ENCODE measurements around the gene ZNF425. TPM values are rescaled to one million over a fixed set of nuclear protein-coding genes. Genes with fewer than 3 reads are reported as not detected.

ZNF425 gene
- total RNA-seq, 1 experiment from 2014 or later, result 0.41 TPM

- H3K4me1 ChIP-seq (ENCODE audit: low read length), result no peaks in the 10 kb centered on the region
- H3K79me2 ChIP-seq (ENCODE audit: low read length), result peaks cover 59% of the 10 kb centered on the region
- H3K4me2 ChIP-seq (ENCODE audit: low read depth, low read length, poor library complexity, severe bottlenecking), result no peak overlapping the region
Observed at GRCh38 chr7:149156898-149157297, 30.8 kb upstream of the ZNF425 start.

GRCh38 chr7:149154056-149154455 lies 27.9 kb upstream of the ZNF425 start:
- no peaks in the 10 kb centered on the region for H3K9me3 ChIP-seq (ENCODE audit: low read length)
- H2AFZ ChIP-seq (ENCODE audit: low read length), result no peak overlapping the region
- H4K20me1 ChIP-seq (ENCODE audit: insufficient read depth, low read depth, low read length), result no peaks in the 10 kb centered on the region
- no peak overlapping the region for H3K27ac ChIP-seq (ENCODE audit: low read length)
- H3K36me3 ChIP-seq (ENCODE audit: insufficient read depth, low read length), result peaks cover 14% of the 10 kb centered on the region; the same call in 1 of the 2 replicates
- no peak overlapping the region for H3K9ac ChIP-seq (ENCODE audit: low read length)
- H3K4me3 ChIP-seq (ENCODE audit: low read length), result no peak overlapping the region
- no peaks in the 10 kb centered on the region for H3K9me2 ChIP-seq (replicated peaks; ENCODE audit: insufficient read depth, low read length)
- peaks cover 70% of the 10 kb centered on the region for H3K79me2 ChIP-seq (ENCODE audit: low read length)
- peaks cover 5% of the 10 kb centered on the region for H3K4me1 ChIP-seq (ENCODE audit: low read length)
- no peak overlapping the region for H3K4me2 ChIP-seq (ENCODE audit: low read depth, low read length, poor library complexity, severe bottlenecking)
- no peak for DNase-seq
- H3K27me3 ChIP-seq (ENCODE audit: low read length), result no peaks in the 10 kb centered on the region

More at GRCh38 chr7:149156898-149157297, 30.8 kb upstream of the ZNF425 start:
- Histone ChIP-seq H3K9me2 (replicated peaks; ENCODE audit: insufficient read depth, low read length) (no peaks in the 10 kb centered on the region), H4K20me1 (ENCODE audit: insufficient read depth, low read depth, low read length) (no peaks in the 10 kb centered on the region), H3K27me3 (ENCODE audit: low read length) (no peaks in the 10 kb centered on the region), H3K9me3 (ENCODE audit: low read length) (no peaks in the 10 kb centered on the region), H3K27ac (ENCODE audit: low read length) (no peak overlapping the region), H3K4me3 (ENCODE audit: low read length) (no peak overlapping the region), H2AFZ (ENCODE audit: low read length) (no peak overlapping the region), H3K36me3 (ENCODE audit: insufficient read depth, low read length) (peaks cover 18% of the 10 kb centered on the region; the same call in 1 of the 2 replicates), H3K9ac (ENCODE audit: low read length) (no peak overlapping the region)
- DNase-seq, result no peak

- H2AFZ ChIP-seq (ENCODE audit: low read length), result no peak overlapping the region
Observed at GRCh38 chr7:149153346-149153745, 27.2 kb upstream of the ZNF425 start.

GRCh38 chr7:149150981-149151380 lies 24.9 kb upstream of the ZNF425 start:
- H3K27ac ChIP-seq (ENCODE audit: low read length), result no peak overlapping the region
- no peak for DNase-seq
- no peak overlapping the region for H3K9ac ChIP-seq (ENCODE audit: low read length)
- no peaks in the 10 kb centered on the region for H3K27me3 ChIP-seq (ENCODE audit: low read length)
- no peaks in the 10 kb centered on the region for H3K9me2 ChIP-seq (replicated peaks; ENCODE audit: insufficient read depth, low read length)
- no peaks in the 10 kb centered on the region for H4K20me1 ChIP-seq (ENCODE audit: insufficient read depth, low read depth, low read length)
- peaks cover 81% of the 10 kb centered on the region for H3K79me2 ChIP-seq (ENCODE audit: low read length)
- H3K4me1 ChIP-seq (ENCODE audit: low read length), result peaks cover 12% of the 10 kb centered on the region
- peaks cover 11% of the 10 kb centered on the region; the same call in 1 of the 2 replicates for H3K36me3 ChIP-seq (ENCODE audit: insufficient read depth, low read length)
- H3K4me2 ChIP-seq (ENCODE audit: low read depth, low read length, poor library complexity, severe bottlenecking), result no peak overlapping the region
- no peak overlapping the region for H3K4me3 ChIP-seq (ENCODE audit: low read length)
- no peak overlapping the region for H2AFZ ChIP-seq (ENCODE audit: low read length)
- no peaks in the 10 kb centered on the region for H3K9me3 ChIP-seq (ENCODE audit: low read length)

More at GRCh38 chr7:149153346-149153745, 27.2 kb upstream of the ZNF425 start:
- Histone ChIP-seq H3K36me3 (ENCODE audit: insufficient read depth, low read length) (peaks cover 14% of the 10 kb centered on the region; the same call in 1 of the 2 replicates), H3K79me2 (ENCODE audit: low read length) (peaks cover 73% of the 10 kb centered on the region), H3K9me2 (replicated peaks; ENCODE audit: insufficient read depth, low read length) (no peaks in the 10 kb centered on the region), H3K4me2 (ENCODE audit: low read depth, low read length, poor library complexity, severe bottlenecking) (no peak overlapping the region), H3K9me3 (ENCODE audit: low read length) (no peaks in the 10 kb centered on the region), H4K20me1 (ENCODE audit: insufficient read depth, low read depth, low read length) (no peaks in the 10 kb centered on the region), H3K4me1 (ENCODE audit: low read length) (peaks cover 10% of the 10 kb centered on the region), H3K27ac (ENCODE audit: low read length) (no peak overlapping the region), H3K27me3 (ENCODE audit: low read length) (no peaks in the 10 kb centered on the region), H3K4me3 (ENCODE audit: low read length) (no peak overlapping the region), H3K9ac (ENCODE audit: low read length) (no peak overlapping the region)
- DNase-seq, result no peak

GRCh38 chr7:149147752-149148653 lies 21.9 kb upstream of the ZNF425 start:
- peak; percentile 77 for DNase-seq
- H3K9ac ChIP-seq (ENCODE audit: low read length), result peak overlapping the region; percentile 80
- H3K9me2 ChIP-seq (replicated peaks; ENCODE audit: insufficient read depth, low read length), result no peaks in the 10 kb centered on the region
- H4K20me1 ChIP-seq (ENCODE audit: insufficient read depth, low read depth, low read length), result no peaks in the 10 kb centered on the region
- H3K79me2 ChIP-seq (ENCODE audit: low read length), result peaks cover 65% of the 10 kb centered on the region
- H2AFZ ChIP-seq (ENCODE audit: low read length), result peak overlapping the region; percentile 39
- peak overlapping the region; percentile 96 for H3K4me2 ChIP-seq (ENCODE audit: low read depth, low read length, poor library complexity, severe bottlenecking)
- no peaks in the 10 kb centered on the region for H3K27me3 ChIP-seq (ENCODE audit: low read length)
- H3K4me3 ChIP-seq (ENCODE audit: low read length), result peak overlapping the region; percentile 81
- H3K9me3 ChIP-seq (ENCODE audit: low read length), result no peaks in the 10 kb centered on the region
- H3K36me3 ChIP-seq (ENCODE audit: insufficient read depth, low read length), result no peaks in the 10 kb centered on the region
- peaks cover 33% of the 10 kb centered on the region for H3K4me1 ChIP-seq (ENCODE audit: low read length)
- peak overlapping the region; percentile 93; the same call in 1 of the 2 replicates for H3K27ac ChIP-seq (ENCODE audit: low read length)

- Histone ChIP-seq H3K9me2 (replicated peaks; ENCODE audit: insufficient read depth, low read length) (no peaks in the 10 kb centered on the region), H4K20me1 (ENCODE audit: insufficient read depth, low read depth, low read length) (no peaks in the 10 kb centered on the region), H3K4me2 (ENCODE audit: low read depth, low read length, poor library complexity, severe bottlenecking) (peak within 1 kb of the TSS; percentile 96), H3K27me3 (ENCODE audit: low read length) (no peaks in the 10 kb centered on the region), H3K4me3 (ENCODE audit: low read length) (peak within 1 kb of the TSS; percentile 81), H3K9ac (ENCODE audit: low read length) (peak within 1 kb of the TSS; percentile 80), H3K79me2 (ENCODE audit: low read length) (peaks cover 58% of the 10 kb centered on the region), H3K27ac (ENCODE audit: low read length) (peak within 1 kb of the TSS; percentile 93), H3K9me3 (ENCODE audit: low read length) (no peaks in the 10 kb centered on the region), H2AFZ (ENCODE audit: low read length) (peak within 1 kb of the TSS; percentile 77), H3K36me3 (ENCODE audit: insufficient read depth, low read length) (no peaks in the 10 kb centered on the region), H3K4me1 (ENCODE audit: low read length) (peaks cover 33% of the 10 kb centered on the region)
- DNase-seq, result peak; percentile 95
Observed at GRCh38 chr7:149147072-149147751, 21.1 kb upstream of the ZNF425 start, which contains the start of gene ZNF398. Gene ZNF398, plus strand, starts transcription at chr7:149147453. Its CDS starts 290 bp downstream, at chr7:149147743.

- DNase-seq, result peak; percentile 85
- Histone ChIP-seq H3K4me3 (ENCODE audit: low read length) (peak overlapping the region; percentile 81), H3K4me1 (ENCODE audit: low read length) (peaks cover 33% of the 10 kb centered on the region), H3K4me2 (ENCODE audit: low read depth, low read length, poor library complexity, severe bottlenecking) (peak overlapping the region; percentile 96), H3K9me3 (ENCODE audit: low read length) (no peaks in the 10 kb centered on the region), H3K9me2 (replicated peaks; ENCODE audit: insufficient read depth, low read length) (no peaks in the 10 kb centered on the region), H4K20me1 (ENCODE audit: insufficient read depth, low read depth, low read length) (no peaks in the 10 kb centered on the region), H2AFZ (ENCODE audit: low read length) (no peak overlapping the region), H3K9ac (ENCODE audit: low read length) (peak overlapping the region; percentile 80), H3K27me3 (ENCODE audit: low read length) (no peaks in the 10 kb centered on the region), H3K36me3 (ENCODE audit: insufficient read depth, low read length) (no peaks in the 10 kb centered on the region), H3K27ac (ENCODE audit: low read length) (peak overlapping the region; percentile 93), H3K79me2 (ENCODE audit: low read length) (peaks cover 41% of the 10 kb centered on the region)
Observed at GRCh38 chr7:149145031-149145845, 19.1 kb upstream of the ZNF425 start.

All from Karpas-422 (cell line).